HG02763 (cell line): ENCODE measurements around the gene WIPF1.

ENCODE experiments used
- ATAC-seq: cut with Tn5 transposase; IDR thresholded peaks from one replicate; pipeline ENCODE4 v1.9.1; 2021; ENCODE audit warnings: mild to moderate bottlenecking, moderate library complexity; ENCODE audit not compliant: unreplicated experiment

The WIPF1 gene

GRCh38 chr2:174599310-174599921 is 1.8 kb upstream of the WIPF1 start:
- no peak for ATAC-seq

GRCh38 chr2:174597009-174597344 is 627 bp downstream of the WIPF1 start:
- no peak for ATAC-seq

GRCh38 chr2:174595891-174596397 is 1.7 kb downstream of the WIPF1 start:
- no peak for ATAC-seq

- ATAC-seq: no peak
Observed at GRCh38 chr2:174595116-174595809, 2.3 kb downstream of the WIPF1 start.

GRCh38 chr2:174594456-174594855 is 3.1 kb downstream of the WIPF1 start:
- ATAC-seq: no peak

- ATAC-seq: peak; percentile 59
Observed at GRCh38 chr2:174593574-174594203, 3.9 kb downstream of the WIPF1 start.

- no peak for ATAC-seq
Observed at GRCh38 chr2:174593041-174593440, 4.6 kb downstream of the WIPF1 start.

- ATAC-seq: no peak
Observed at GRCh38 chr2:174591740-174592139, 5.9 kb downstream of the WIPF1 start.

- no peak for ATAC-seq
Observed at GRCh38 chr2:174590928-174591648, 6.5 kb downstream of the WIPF1 start.

- no peak for ATAC-seq
Observed at GRCh38 chr2:174590346-174590745, 7.3 kb downstream of the WIPF1 start.

- ATAC-seq: no peak
Observed at GRCh38 chr2:174589334-174589733, 8.3 kb downstream of the WIPF1 start.

- ATAC-seq: no peak
Observed at GRCh38 chr2:174588463-174588862, 9.1 kb downstream of the WIPF1 start.

- no peak for ATAC-seq
Observed at GRCh38 chr2:174587579-174587978, 10.0 kb downstream of the WIPF1 start.

GRCh38 chr2:174586418-174587295 is 10.9 kb downstream of the WIPF1 start:
- ATAC-seq: no peak

GRCh38 chr2:174585657-174586252 is 11.8 kb downstream of the WIPF1 start:
- no peak for ATAC-seq

- ATAC-seq: no peak
Observed at GRCh38 chr2:174585146-174585545, 12.5 kb downstream of the WIPF1 start.

GRCh38 chr2:174581491-174581890 is 16.1 kb downstream of the WIPF1 start:
- ATAC-seq: no peak

GRCh38 chr2:174580951-174581350 is 16.7 kb downstream of the WIPF1 start:
- no peak for ATAC-seq

- no peak for ATAC-seq
Observed at GRCh38 chr2:174577967-174578589, 19.5 kb downstream of the WIPF1 start.
